ENCODE results near the gene ACBD4.

DNA sequence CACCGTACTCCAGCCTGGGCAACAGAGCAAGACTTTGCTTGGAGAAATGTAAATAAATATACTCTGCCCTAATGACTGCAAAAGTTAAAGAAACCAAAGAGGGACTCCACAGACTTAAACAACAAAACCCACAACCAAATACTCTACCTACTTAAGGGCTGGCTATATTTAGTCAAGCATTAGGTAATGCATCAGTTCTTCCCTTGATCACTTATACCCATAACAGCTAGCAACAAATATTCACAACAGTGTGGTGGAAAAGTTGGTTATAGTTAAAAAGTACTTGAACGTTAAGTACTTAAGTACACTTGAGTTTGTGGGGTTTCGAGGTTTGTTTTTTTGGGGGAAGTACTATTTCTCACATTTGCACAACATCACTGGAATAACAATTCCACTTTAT lies 20.8 kb downstream of the ACBD4 start:
- no peak for TF ChIP-seq ZFX (IDR thresholded peaks at IDR 0.05; ENCODE audit: borderline replicate concordance)
- TF ChIP-seq, protein P1, sequence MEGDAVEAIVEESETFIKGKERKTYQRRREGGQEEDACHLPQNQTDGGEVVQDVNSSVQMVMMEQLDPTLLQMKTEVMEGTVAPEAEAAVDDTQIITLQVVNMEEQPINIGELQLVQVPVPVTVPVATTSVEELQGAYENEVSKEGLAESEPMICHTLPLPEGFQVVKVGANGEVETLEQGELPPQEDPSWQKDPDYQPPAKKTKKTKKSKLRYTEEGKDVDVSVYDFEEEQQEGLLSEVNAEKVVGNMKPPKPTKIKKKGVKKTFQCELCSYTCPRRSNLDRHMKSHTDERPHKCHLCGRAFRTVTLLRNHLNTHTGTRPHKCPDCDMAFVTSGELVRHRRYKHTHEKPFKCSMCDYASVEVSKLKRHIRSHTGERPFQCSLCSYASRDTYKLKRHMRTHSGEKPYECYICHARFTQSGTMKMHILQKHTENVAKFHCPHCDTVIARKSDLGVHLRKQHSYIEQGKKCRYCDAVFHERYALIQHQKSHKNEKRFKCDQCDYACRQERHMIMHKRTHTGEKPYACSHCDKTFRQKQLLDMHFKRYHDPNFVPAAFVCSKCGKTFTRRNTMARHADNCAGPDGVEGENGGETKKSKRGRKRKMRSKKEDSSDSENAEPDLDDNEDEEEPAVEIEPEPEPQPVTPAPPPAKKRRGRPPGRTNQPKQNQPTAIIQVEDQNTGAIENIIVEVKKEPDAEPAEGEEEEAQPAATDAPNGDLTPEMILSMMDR (IDR thresholded peaks at IDR 0.05): no peak
